ENCODE measurements around the gene DCC. TPM values are rescaled to one million over a fixed set of nuclear protein-coding genes. Genes with fewer than 3 reads are reported as not detected.

Gene DCC
- total RNA-seq, 1 experiment from 2014 or later = not detected

- H3K9ac ChIP-seq (ENCODE audit: low read length) = no peak overlapping the region
- H3K79me2 ChIP-seq (ENCODE audit: insufficient read depth, low read length) = no peaks in the 10 kb centered on the region
- H3K9me3 ChIP-seq (ENCODE audit: control insufficient read depth in 1 of 2, insufficient read depth in 1 of 2, low read depth in 1 of 2, low read length in 2 of 2) = peaks cover 8 to 35% of the 10 kb centered on the region in 2 experiments; a peak in 2 of 4 replicates
- no peak overlapping the region for H3K27ac ChIP-seq (ENCODE audit: low read depth, low read length)
- no peak overlapping the region for H2AFZ ChIP-seq (ENCODE audit: low read depth, low read length, poor library complexity, severe bottlenecking)
- no peaks in the 10 kb centered on the region for H3K9me2 ChIP-seq (ENCODE audit: insufficient read depth)
- H3K4me2 ChIP-seq (ENCODE audit: low read length) = no peak overlapping the region
- ChIA-PET CTCF (no interaction called here), POLR2A (no interaction called here), RAD21 (ENCODE audit: low non-redundant PET in 1 of 2, low total read pairs in 2 of 2, uncharacterized antibody in 2 of 2, unreplicated experiment in 2 of 2) (no interaction called here)
- TF ChIP-seq POLR2AphosphoS5 (IDR thresholded peaks at IDR 0.05; ENCODE audit: low read depth, low read length) (no peak), YY1 (IDR thresholded peaks at IDR 0.05; ENCODE audit: extremely low read depth, insufficient replicate concordance, low read depth, low read length) (no peak), ZNF274 (IDR thresholded peaks at IDR 0.05; ENCODE audit: low read depth, low read length) (no peak), RAD21 (IDR thresholded peaks at IDR 0.05; ENCODE audit: low read depth) (no peak), JUND (IDR thresholded peaks at IDR 0.05) (no peak), CTCF (IDR thresholded peaks at IDR 0.05 in 2 of 3, conservative IDR thresholded peaks at IDR 0.05 in 1 of 3; ENCODE audit: borderline replicate concordance in 1 of 3, insufficient read depth in 1 of 3, low read depth in 2 of 3, low read length in 2 of 3) (no peak), FOSL1 (IDR thresholded peaks at IDR 0.05; ENCODE audit: low read depth) (no peak), POLR2A (IDR thresholded peaks at IDR 0.05; ENCODE audit: borderline replicate concordance, extremely low read depth, insufficient read depth, insufficient read length) (no peak), ZFX (IDR thresholded peaks at IDR 0.05) (no peak), SRF (IDR thresholded peaks at IDR 0.05; ENCODE audit: low read depth) (no peak), CBX3 (IDR thresholded peaks at IDR 0.05; ENCODE audit: low read depth) (no peak), EGR1 (IDR thresholded peaks at IDR 0.05; ENCODE audit: low read depth) (no peak), TCF7L2 (IDR thresholded peaks at IDR 0.05; ENCODE audit: borderline replicate concordance, extremely low read depth, insufficient read depth, insufficient read length) (no peak), SP1 (IDR thresholded peaks at IDR 0.05; ENCODE audit: low read depth) (no peak), SIN3A (IDR thresholded peaks at IDR 0.05; ENCODE audit: low read depth) (no peak), ELF1 (IDR thresholded peaks at IDR 0.05; ENCODE audit: borderline replicate concordance, low read depth) (no peak), CEBPB (IDR thresholded peaks at IDR 0.05; ENCODE audit: low read depth) (no peak)
- TF ChIP-seq, protein P1, sequence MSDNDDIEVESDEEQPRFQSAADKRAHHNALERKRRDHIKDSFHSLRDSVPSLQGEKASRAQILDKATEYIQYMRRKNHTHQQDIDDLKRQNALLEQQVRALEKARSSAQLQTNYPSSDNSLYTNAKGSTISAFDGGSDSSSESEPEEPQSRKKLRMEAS (IDR thresholded peaks at IDR 0.05) = no peak
- no peak for DNase-seq (ENCODE audit: low read depth, low spot score)
- no TSS peak for BruUV-seq (replicated peaks)
- no peak for ATAC-seq
- no peaks in the 10 kb centered on the region for H4K20me1 ChIP-seq (ENCODE audit: insufficient read depth)
- intact Hi-C loops (cut with micrococcal nuclease) = no loop called here
- H3K4me3 ChIP-seq (replicated peaks in 1 of 2; ENCODE audit: low read depth in 1 of 2, low read length in 2 of 2) = no peak overlapping the region
- no peaks in the 10 kb centered on the region for H3K36me3 ChIP-seq (ENCODE audit: control insufficient read depth in 1 of 2, insufficient read depth in 2 of 2, low read length in 2 of 2)
- no peaks in the 10 kb centered on the region for H3K27me3 ChIP-seq (ENCODE audit: insufficient read depth, low read length)
- no peaks in the 10 kb centered on the region for H3K4me1 ChIP-seq (ENCODE audit: control insufficient read depth in 1 of 2, insufficient read depth in 2 of 2, low read length in 2 of 2)
These were observed 487.0 kb downstream of the DCC start for GRCh38 chr18:52826994-52827393.

Data from HCT116 (cell line).